Activated naive CD8-positive, alpha-beta T cell treated with anti-CD3 and anti-CD28 coated beads, Interleukin-2, amount 50 U/mL, for 24 hours (primary cell): Measurements from ENCODE around the gene ZNF2.

ENCODE experiments used
- ATAC-seq: fragments of 150-1000 bp; cut with Tn5 transposase; one replicate; pipeline ENCODE4 v1.10.0; 2021
- DNase-seq: peaks from one replicate; pipeline ENCODE4 v3.0.0; 2021
- H3K27ac Mint-ChIP-seq: one replicate; pipeline ENCODE4 v1.8.0; 2021; ENCODE audit warnings: mild to moderate bottlenecking, mixed read lengths
- H3K27me3 Mint-ChIP-seq: one replicate; pipeline ENCODE4 v1.8.0; 2021; ENCODE audit warnings: mixed read lengths
- H3K36me3 Mint-ChIP-seq: one replicate; pipeline ENCODE4 v1.8.0; 2021; ENCODE audit warnings: low read depth, mixed read lengths
- H3K4me1 Mint-ChIP-seq: one replicate; pipeline ENCODE4 v1.8.0; 2021; ENCODE audit warnings: mixed read lengths
- H3K4me3 Mint-ChIP-seq: one replicate; pipeline ENCODE4 v1.8.0; 2021; ENCODE audit warnings: mild to moderate bottlenecking, moderate library complexity, mixed read lengths
- H3K9me3 Mint-ChIP-seq: one replicate; pipeline ENCODE4 v1.8.0; 2021; ENCODE audit warnings: mixed read lengths

The ZNF2 gene

DNA sequence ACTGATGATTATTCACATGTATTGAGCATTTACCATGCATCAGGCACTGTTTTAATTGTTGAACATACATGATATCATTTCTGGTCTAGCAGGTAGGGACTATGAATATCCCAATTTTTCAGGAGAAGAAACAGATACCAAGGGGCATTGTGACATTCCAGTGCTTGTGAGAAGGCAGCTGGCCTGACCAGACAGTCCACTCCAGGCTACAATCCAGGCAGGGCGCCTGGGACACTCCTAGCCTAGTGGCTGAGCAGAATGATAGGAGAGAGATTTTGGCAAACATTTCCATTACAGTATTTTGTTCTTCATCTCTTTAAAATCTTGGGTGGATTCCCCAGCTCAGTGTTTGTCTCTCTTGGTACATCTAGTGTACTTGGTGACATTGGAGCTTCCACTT lies 66.6 kb downstream of the ZNF2 start:
- Mint-ChIP-seq H3K36me3 (peaks cover 17% of the 10 kb centered on the region), H3K27me3 (no peaks in the 10 kb centered on the region), H3K9me3 (peaks cover 50% of the 10 kb centered on the region), H3K4me3 (no peak overlapping the region), H3K4me1 (no peaks in the 10 kb centered on the region), H3K27ac (no peak overlapping the region)
- ATAC-seq, result no peak
- DNase-seq, result no peak
